ENCODE measurements around the gene ZNF335. TPM values are rescaled to one million over a fixed set of nuclear protein-coding genes. Genes with fewer than 3 reads are reported as not detected.
A peak's percentile ranks its signal among the peaks of the same experiment; 100 is the strongest.

ZNF335 gene
- total RNA-seq, 4 donors from 2014 or later: 34.3 to 60.1 (median 53.6) TPM

- H3K27me3 ChIP-seq: peaks cover 0 to 30% of the 10 kb centered on the region in 2 donors
- H3K36me3 ChIP-seq: no peaks in the 10 kb centered on the region
- no peak for DNase-seq
- H3K4me1 ChIP-seq: peaks cover 0 to 24% (median 5%) of the 10 kb centered on the region in 4 donors
- TF ChIP-seq POLR2A (IDR thresholded peaks at IDR 0.05) (no peak), CTCF (IDR thresholded peaks at IDR 0.05) (no peak)
- no peaks in the 10 kb centered on the region for H3K9me3 ChIP-seq
- H3K4me3 ChIP-seq: no peak overlapping the region
- no peak overlapping the region for H3K27ac ChIP-seq
Measured at GRCh38 chr20:46014517-46015396, 42.8 kb upstream of the ZNF335 start.

DNA sequence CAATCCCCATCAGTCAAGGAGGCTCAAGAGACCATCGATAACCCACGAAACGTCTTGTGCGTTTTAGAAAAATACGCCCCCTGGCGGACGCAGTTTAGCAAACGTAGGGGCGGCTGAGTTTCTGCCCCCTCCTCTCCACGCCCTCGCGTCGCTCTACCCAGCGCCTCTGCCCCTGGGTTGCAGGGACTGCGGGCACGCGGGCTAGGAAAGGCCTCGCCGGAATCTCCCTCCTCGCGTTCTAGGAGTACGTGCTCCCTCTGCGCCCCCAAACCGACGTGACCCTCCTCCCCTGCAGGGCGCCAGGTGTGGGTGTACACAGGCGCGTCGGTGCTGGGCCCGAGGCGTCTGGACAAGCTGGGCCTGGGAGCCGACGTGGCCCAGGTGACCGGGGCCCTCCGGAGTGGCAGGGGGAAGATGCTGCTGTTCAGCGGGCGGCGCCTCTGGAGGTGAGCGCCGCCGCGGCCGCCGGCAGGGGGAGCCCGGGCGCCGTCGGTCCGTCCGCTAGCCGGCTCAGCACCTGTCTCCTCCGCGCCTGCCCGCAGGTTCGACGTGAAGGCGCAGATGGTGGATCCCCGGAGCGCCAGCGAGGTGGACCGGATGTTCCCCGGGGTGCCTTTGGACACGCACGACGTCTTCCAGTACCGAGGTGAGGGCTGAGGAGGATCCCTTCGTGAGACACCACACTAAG lies 42.0 kb upstream of the ZNF335 start:
- Histone ChIP-seq H3K27me3 (peaks cover 0 to 30% of the 10 kb centered on the region in 2 donors), H3K4me3 (peak overlapping the region in 3 of 4 donors; percentile 17 to 35 (median 25)), H3K9me3 (no peaks in the 10 kb centered on the region), H3K36me3 (no peaks in the 10 kb centered on the region), H3K27ac (no peak overlapping the region), H3K4me1 (peaks cover 0 to 24% (median 5%) of the 10 kb centered on the region in 4 donors)
- TF ChIP-seq POLR2A (IDR thresholded peaks at IDR 0.05): no peak
- peak; percentile 49 to 84 (median 69) for TF ChIP-seq CTCF (IDR thresholded peaks at IDR 0.05)
- DNase-seq: peak; percentile 65 to 82 (median 82)

GRCh38 chr20:46013322-46013828 lies 41.4 kb upstream of the ZNF335 start:
- peak overlapping the region in 1 of 4 donors; percentile 25 for H3K4me3 ChIP-seq
- no peaks in the 10 kb centered on the region for H3K9me3 ChIP-seq
- DNase-seq: no peak
- peaks cover 0 to 24% (median 6%) of the 10 kb centered on the region in 4 donors for H3K4me1 ChIP-seq
- H3K27me3 ChIP-seq: peaks cover 0 to 30% of the 10 kb centered on the region in 2 donors
- no peak overlapping the region for H3K27ac ChIP-seq
- H3K36me3 ChIP-seq: no peaks in the 10 kb centered on the region
- TF ChIP-seq CTCF (IDR thresholded peaks at IDR 0.05) (no peak), POLR2A (IDR thresholded peaks at IDR 0.05) (no peak)

DNA sequence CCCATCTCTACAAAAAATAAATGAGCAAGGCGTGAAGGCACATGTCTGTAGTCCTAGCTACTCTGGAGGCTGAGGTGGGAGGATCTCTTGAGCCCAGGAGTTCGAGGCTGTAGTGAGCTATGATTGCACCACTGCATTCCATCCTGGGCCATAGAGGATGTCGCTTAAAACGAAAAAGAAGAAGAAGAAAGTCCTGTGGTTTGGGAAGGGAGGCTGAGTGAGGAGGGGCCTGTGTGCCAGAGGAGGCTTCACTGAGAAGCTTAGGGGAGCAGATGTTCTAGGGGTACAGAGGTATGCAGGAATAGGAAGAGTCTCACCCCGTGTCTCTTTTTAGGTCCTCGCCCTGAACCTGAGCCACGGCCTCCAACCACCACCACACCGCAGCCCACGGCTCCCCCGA lies 40.9 kb upstream of the ZNF335 start:
- DNase-seq: no peak
- H3K4me1 ChIP-seq: peaks cover 0 to 29% (median 8%) of the 10 kb centered on the region in 4 donors
- TF ChIP-seq POLR2A (IDR thresholded peaks at IDR 0.05): no peak
- no peak for TF ChIP-seq CTCF (IDR thresholded peaks at IDR 0.05)

GRCh38 chr20:46011631-46012482 lies 39.9 kb upstream of the ZNF335 start:
- peak in 2 of 3 donors; percentile 36 to 69 for DNase-seq
- H3K27me3 ChIP-seq: peaks cover 0 to 30% of the 10 kb centered on the region in 2 donors
- H3K4me1 ChIP-seq: peaks cover 0 to 31% (median 8%) of the 10 kb centered on the region in 4 donors

More for the DNA sequence above, 40.9 kb upstream of the ZNF335 start:
- no peak overlapping the region for H3K27ac ChIP-seq
- H3K4me3 ChIP-seq: no peak overlapping the region
- H3K36me3 ChIP-seq: no peaks in the 10 kb centered on the region
- no peaks in the 10 kb centered on the region for H3K9me3 ChIP-seq
- H3K27me3 ChIP-seq: peaks cover 0 to 30% of the 10 kb centered on the region in 2 donors

More at GRCh38 chr20:46011631-46012482, 39.9 kb upstream of the ZNF335 start:
- no peak for TF ChIP-seq POLR2A (IDR thresholded peaks at IDR 0.05)
- peak in 1 of 6 experiments; percentile 3 for TF ChIP-seq CTCF (IDR thresholded peaks at IDR 0.05)
- no peaks in the 10 kb centered on the region for H3K9me3 ChIP-seq
- H3K36me3 ChIP-seq: no peaks in the 10 kb centered on the region
- no peak overlapping the region for H3K4me3 ChIP-seq
- no peak overlapping the region for H3K27ac ChIP-seq

All from Peyer's patch (tissue), 4 donors.